Measurements from ENCODE around the gene SNTA1.
"Not testable (repeated sequence)": the region's sequence is repeated elsewhere in the genome, so short reads cannot be mapped to it uniquely, and the experiment has no call there.

SNTA1 gene

GRCh38 chr20:33423875-33424274 lies 19.7 kb downstream of the SNTA1 start:
- DNase-seq; H3K4me3 ChIP-seq (ENCODE audit: insufficient read depth, low read depth, low read length, poor library complexity, severe bottlenecking); H3K36me3 ChIP-seq (ENCODE audit: control insufficient read depth, insufficient read depth, low read length); H3K4me1 ChIP-seq (ENCODE audit: control insufficient read depth, insufficient read depth, low read length, poor library complexity, severe bottlenecking); H3K27ac ChIP-seq (ENCODE audit: insufficient read depth, low read length, poor library complexity, severe bottlenecking); H3K27me3 ChIP-seq (replicated peaks; ENCODE audit: control insufficient read depth, insufficient read depth, low read length, poor library complexity, severe bottlenecking); H3K9me3 ChIP-seq (ENCODE audit: control insufficient read depth, low read length): not testable (repeated sequence)

- H3K27ac ChIP-seq (ENCODE audit: insufficient read depth, low read length, poor library complexity, severe bottlenecking), result no peak overlapping the region
- no peaks in the 10 kb centered on the region for H3K9me3 ChIP-seq (ENCODE audit: control insufficient read depth, low read length)
- no peaks in the 10 kb centered on the region for H3K4me1 ChIP-seq (ENCODE audit: control insufficient read depth, insufficient read depth, low read length, poor library complexity, severe bottlenecking)
- DNase-seq, result no peak
- H3K36me3 ChIP-seq (ENCODE audit: control insufficient read depth, insufficient read depth, low read length), result no peaks in the 10 kb centered on the region
- no peak overlapping the region for H3K4me3 ChIP-seq (ENCODE audit: insufficient read depth, low read depth, low read length, poor library complexity, severe bottlenecking)
- H3K27me3 ChIP-seq (replicated peaks; ENCODE audit: control insufficient read depth, insufficient read depth, low read length, poor library complexity, severe bottlenecking), result no peaks in the 10 kb centered on the region
These were observed 20.3 kb downstream of the SNTA1 start for GRCh38 chr20:33423141-33423834.

- Histone ChIP-seq H3K4me3 (ENCODE audit: insufficient read depth, low read depth, low read length, poor library complexity, severe bottlenecking) (no peak overlapping the region), H3K9me3 (ENCODE audit: control insufficient read depth, low read length) (no peaks in the 10 kb centered on the region), H3K27ac (ENCODE audit: insufficient read depth, low read length, poor library complexity, severe bottlenecking) (no peak overlapping the region), H3K4me1 (ENCODE audit: control insufficient read depth, insufficient read depth, low read length, poor library complexity, severe bottlenecking) (no peaks in the 10 kb centered on the region), H3K36me3 (ENCODE audit: control insufficient read depth, insufficient read depth, low read length) (no peaks in the 10 kb centered on the region), H3K27me3 (replicated peaks; ENCODE audit: control insufficient read depth, insufficient read depth, low read length, poor library complexity, severe bottlenecking) (no peaks in the 10 kb centered on the region)
- no peak for DNase-seq
These were observed 24.2 kb downstream of the SNTA1 start for GRCh38 chr20:33419140-33419974.

GRCh38 chr20:33418033-33418432 lies 25.5 kb downstream of the SNTA1 start:
- Histone ChIP-seq H3K4me3 (ENCODE audit: insufficient read depth, low read depth, low read length, poor library complexity, severe bottlenecking) (no peak overlapping the region), H3K27me3 (replicated peaks; ENCODE audit: control insufficient read depth, insufficient read depth, low read length, poor library complexity, severe bottlenecking) (no peaks in the 10 kb centered on the region), H3K27ac (ENCODE audit: insufficient read depth, low read length, poor library complexity, severe bottlenecking) (no peak overlapping the region), H3K9me3 (ENCODE audit: control insufficient read depth, low read length) (no peaks in the 10 kb centered on the region), H3K4me1 (ENCODE audit: control insufficient read depth, insufficient read depth, low read length, poor library complexity, severe bottlenecking) (no peaks in the 10 kb centered on the region), H3K36me3 (ENCODE audit: control insufficient read depth, insufficient read depth, low read length) (no peaks in the 10 kb centered on the region)
- DNase-seq, result no peak

- H3K27ac ChIP-seq (ENCODE audit: insufficient read depth, low read length, poor library complexity, severe bottlenecking), result no peak overlapping the region
- no peak overlapping the region for H3K4me3 ChIP-seq (ENCODE audit: insufficient read depth, low read depth, low read length, poor library complexity, severe bottlenecking)
- no peaks in the 10 kb centered on the region for H3K4me1 ChIP-seq (ENCODE audit: control insufficient read depth, insufficient read depth, low read length, poor library complexity, severe bottlenecking)
- H3K27me3 ChIP-seq (replicated peaks; ENCODE audit: control insufficient read depth, insufficient read depth, low read length, poor library complexity, severe bottlenecking), result no peaks in the 10 kb centered on the region
- no peak for DNase-seq
- H3K36me3 ChIP-seq (ENCODE audit: control insufficient read depth, insufficient read depth, low read length), result peaks cover 7% of the 10 kb centered on the region
- no peaks in the 10 kb centered on the region for H3K9me3 ChIP-seq (ENCODE audit: control insufficient read depth, low read length)
These were observed 27.6 kb downstream of the SNTA1 start for GRCh38 chr20:33415948-33416347.

GRCh38 chr20:33412484-33412838 lies 31.1 kb downstream of the SNTA1 start:
- H3K9me3 ChIP-seq (ENCODE audit: control insufficient read depth, low read length), result no peaks in the 10 kb centered on the region
- no peak for DNase-seq
- H3K27ac ChIP-seq (ENCODE audit: insufficient read depth, low read length, poor library complexity, severe bottlenecking), result no peak overlapping the region
- no peaks in the 10 kb centered on the region for H3K4me1 ChIP-seq (ENCODE audit: control insufficient read depth, insufficient read depth, low read length, poor library complexity, severe bottlenecking)
- peaks cover 14% of the 10 kb centered on the region for H3K36me3 ChIP-seq (ENCODE audit: control insufficient read depth, insufficient read depth, low read length)
- no peaks in the 10 kb centered on the region for H3K27me3 ChIP-seq (replicated peaks; ENCODE audit: control insufficient read depth, insufficient read depth, low read length, poor library complexity, severe bottlenecking)
- H3K4me3 ChIP-seq (ENCODE audit: insufficient read depth, low read depth, low read length, poor library complexity, severe bottlenecking), result no peak overlapping the region

GRCh38 chr20:33411711-33412483 lies 31.7 kb downstream of the SNTA1 start:
- peaks cover 14% of the 10 kb centered on the region for H3K36me3 ChIP-seq (ENCODE audit: control insufficient read depth, insufficient read depth, low read length)
- no peaks in the 10 kb centered on the region for H3K4me1 ChIP-seq (ENCODE audit: control insufficient read depth, insufficient read depth, low read length, poor library complexity, severe bottlenecking)
- H3K9me3 ChIP-seq (ENCODE audit: control insufficient read depth, low read length), result no peaks in the 10 kb centered on the region
- no peaks in the 10 kb centered on the region for H3K27me3 ChIP-seq (replicated peaks; ENCODE audit: control insufficient read depth, insufficient read depth, low read length, poor library complexity, severe bottlenecking)
- no peak for DNase-seq
- H3K4me3 ChIP-seq (ENCODE audit: insufficient read depth, low read depth, low read length, poor library complexity, severe bottlenecking), result no peak overlapping the region
- H3K27ac ChIP-seq (ENCODE audit: insufficient read depth, low read length, poor library complexity, severe bottlenecking), result no peak overlapping the region

- Histone ChIP-seq H3K27me3 (replicated peaks; ENCODE audit: control insufficient read depth, insufficient read depth, low read length, poor library complexity, severe bottlenecking) (no peaks in the 10 kb centered on the region), H3K4me3 (ENCODE audit: insufficient read depth, low read depth, low read length, poor library complexity, severe bottlenecking) (no peak overlapping the region), H3K9me3 (ENCODE audit: control insufficient read depth, low read length) (no peaks in the 10 kb centered on the region), H3K36me3 (ENCODE audit: control insufficient read depth, insufficient read depth, low read length) (peaks cover 14% of the 10 kb centered on the region), H3K27ac (ENCODE audit: insufficient read depth, low read length, poor library complexity, severe bottlenecking) (no peak overlapping the region), H3K4me1 (ENCODE audit: control insufficient read depth, insufficient read depth, low read length, poor library complexity, severe bottlenecking) (no peaks in the 10 kb centered on the region)
- no peak for DNase-seq
These were observed 32.3 kb downstream of the SNTA1 start for GRCh38 chr20:33411242-33411641.

- no peaks in the 10 kb centered on the region for H3K4me1 ChIP-seq (ENCODE audit: control insufficient read depth, insufficient read depth, low read length, poor library complexity, severe bottlenecking)
- DNase-seq, result no peak
- H3K4me3 ChIP-seq (ENCODE audit: insufficient read depth, low read depth, low read length, poor library complexity, severe bottlenecking), result no peak overlapping the region
- H3K27ac ChIP-seq (ENCODE audit: insufficient read depth, low read length, poor library complexity, severe bottlenecking), result no peak overlapping the region
- H3K27me3 ChIP-seq (replicated peaks; ENCODE audit: control insufficient read depth, insufficient read depth, low read length, poor library complexity, severe bottlenecking), result no peaks in the 10 kb centered on the region
- H3K36me3 ChIP-seq (ENCODE audit: control insufficient read depth, insufficient read depth, low read length), result peaks cover 14% of the 10 kb centered on the region
- no peaks in the 10 kb centered on the region for H3K9me3 ChIP-seq (ENCODE audit: control insufficient read depth, low read length)
These were observed 33.4 kb downstream of the SNTA1 start for GRCh38 chr20:33410081-33410742.

Data from effector memory CD4-positive, alpha-beta T cell (primary cell).